ENCODE measurements around the gene RAB11FIP4.

GRCh38 chr17:31444026-31444425 is 52.6 kb downstream of the RAB11FIP4 start:
- no peak for TF ChIP-seq CTCF (conservative IDR thresholded peaks at IDR 0.05 in 1 of 2, IDR thresholded peaks at IDR 0.05 in 1 of 2; ENCODE audit: low read depth in 1 of 2, low read length in 2 of 2)
- no peak for TF ChIP-seq EZH2 (IDR thresholded peaks at IDR 0.05; ENCODE audit: low read length, missing control alignments)
